ENCODE data around the gene SLC27A5.
"Not testable (repeated sequence)": the region's sequence is repeated elsewhere in the genome, so short reads cannot be mapped to it uniquely, and the experiment has no call there.

Gene SLC27A5

GRCh38 chr19:58484349-58484748 lies 27.4 kb downstream of the SLC27A5 start:
- DNase-seq, result not testable (repeated sequence)

GRCh38 chr19:58483776-58484175 lies 28.0 kb downstream of the SLC27A5 start:
- DNase-seq, result no peak

DNA sequence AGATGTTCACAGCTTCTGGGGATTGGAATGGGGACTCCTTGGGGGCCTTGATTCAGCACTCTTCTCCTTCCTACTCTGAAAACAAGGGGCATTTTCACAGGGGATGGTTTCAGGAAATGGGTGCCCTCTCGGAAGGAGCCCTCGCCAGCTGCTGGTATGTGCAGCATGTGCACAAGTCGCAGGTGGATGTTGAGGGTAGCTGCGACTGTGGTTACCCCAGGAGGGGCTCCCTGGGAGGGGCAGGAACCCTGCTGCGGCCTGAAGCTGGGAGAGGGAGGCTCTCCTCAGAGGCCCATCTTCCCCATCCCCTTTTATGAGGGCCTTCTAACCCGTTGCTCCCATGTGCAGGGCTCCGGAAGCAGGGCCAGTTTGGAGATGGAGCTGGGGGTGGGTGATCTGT lies 29.4 kb downstream of the SLC27A5 start:
- DNase-seq, result no peak

DNA sequence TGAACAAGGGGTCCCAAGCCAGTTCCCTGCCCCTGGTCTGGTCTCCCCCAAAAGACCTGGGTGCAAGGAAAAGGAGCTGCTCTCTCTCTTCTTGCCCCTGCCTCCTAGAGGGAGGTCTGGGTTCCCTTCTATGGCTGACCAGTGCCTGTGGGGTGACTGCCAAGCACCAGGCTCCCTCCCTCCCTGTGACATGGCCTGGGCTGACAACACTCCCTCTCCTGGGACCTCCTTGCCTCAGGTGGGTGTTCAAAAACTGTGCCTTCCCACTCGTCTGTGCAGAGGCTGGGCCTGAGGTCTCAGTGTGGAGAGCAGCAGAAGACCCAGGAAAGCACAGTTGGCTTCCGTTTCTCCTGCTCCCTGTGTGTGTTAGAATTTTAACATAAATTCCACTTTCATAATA lies 31.0 kb downstream of the SLC27A5 start:
- DNase-seq, result no peak

DNA sequence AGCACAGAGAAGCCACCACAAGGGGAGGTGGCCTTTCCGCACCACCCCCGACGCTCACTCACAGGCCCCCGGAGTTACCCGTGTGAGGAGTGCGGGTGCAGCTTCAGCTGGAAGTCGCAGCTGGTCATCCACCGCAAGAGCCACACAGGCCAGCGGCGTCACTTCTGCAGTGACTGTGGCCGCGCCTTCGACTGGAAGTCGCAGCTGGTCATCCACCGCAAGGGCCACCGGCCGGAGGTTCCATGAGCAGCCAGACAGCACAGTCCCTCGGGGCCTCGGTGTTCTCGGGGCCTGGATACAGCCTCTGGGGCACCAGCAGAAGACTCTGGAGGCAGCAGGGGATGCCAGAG lies 31.3 kb downstream of the SLC27A5 start:
- DNase-seq, result no peak

- DNase-seq, result no peak
Observed at GRCh38 chr19:58479736-58480480, 31.9 kb downstream of the SLC27A5 start.

DNA sequence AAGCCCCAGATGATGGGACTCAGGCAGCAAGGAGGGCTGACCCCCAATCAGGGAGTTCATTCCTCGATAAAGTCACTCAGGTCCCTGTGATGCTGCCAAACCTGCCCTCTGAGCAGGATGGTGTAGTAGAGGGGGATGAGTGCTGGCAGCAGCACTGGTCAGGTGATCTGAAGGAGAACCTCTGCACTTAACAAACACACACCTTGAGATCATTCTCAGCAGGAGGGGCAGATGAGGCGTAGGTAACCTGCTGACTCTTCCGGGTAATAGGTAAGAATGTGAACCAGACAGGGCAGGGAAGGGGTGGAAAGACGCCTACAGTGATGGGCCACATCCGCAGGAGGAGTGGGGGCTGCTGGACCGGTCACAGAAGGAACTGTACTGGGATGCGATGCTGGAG lies 32.5 kb downstream of the SLC27A5 start:
- no peak for DNase-seq

GRCh38 chr19:58477871-58478270 lies 33.9 kb downstream of the SLC27A5 start:
- no peak for DNase-seq

DNA sequence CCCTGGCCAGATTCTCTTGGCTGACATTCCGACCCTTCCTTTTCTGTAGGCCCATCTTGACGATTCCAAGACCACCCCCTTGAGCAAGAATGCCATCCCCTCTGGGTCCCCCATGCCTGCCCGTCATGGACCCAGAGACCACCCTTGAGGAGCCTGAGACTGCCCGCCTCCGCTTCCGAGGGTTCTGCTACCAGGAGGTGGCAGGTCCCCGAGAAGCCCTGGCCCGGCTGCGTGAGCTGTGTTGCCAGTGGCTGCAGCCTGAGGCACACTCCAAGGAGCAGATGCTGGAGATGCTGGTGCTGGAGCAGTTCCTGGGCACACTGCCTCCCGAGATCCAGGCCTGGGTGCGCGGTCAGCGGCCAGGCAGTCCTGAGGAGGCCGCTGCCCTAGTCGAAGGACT lies 34.7 kb downstream of the SLC27A5 start:
- DNase-seq, result no peak

DNA sequence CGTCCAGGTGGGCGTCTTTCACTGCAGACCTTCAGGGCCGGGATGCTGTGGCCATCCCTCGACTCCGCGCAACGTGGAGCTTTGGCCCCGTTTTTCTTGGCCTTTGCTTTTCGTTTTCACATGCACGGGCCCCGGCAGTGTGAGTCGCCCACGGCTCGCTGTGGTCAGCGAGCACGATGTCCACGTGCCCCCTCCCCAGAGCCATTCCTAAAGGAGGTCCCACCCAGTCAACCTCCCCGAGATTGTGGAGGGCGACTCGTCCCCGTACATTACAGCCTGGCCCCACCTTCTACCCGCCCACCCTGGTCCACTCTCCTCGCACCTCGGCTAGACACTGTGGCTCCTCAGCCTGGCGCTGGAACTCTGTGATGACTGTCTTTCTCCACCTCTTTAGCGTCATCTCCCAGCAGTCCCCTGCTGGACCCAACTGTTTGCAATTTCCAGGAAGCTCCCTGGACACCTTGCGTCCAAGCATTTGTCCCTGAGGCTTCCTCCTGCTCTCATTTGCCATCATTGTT lies 35.2 kb downstream of the SLC27A5 start:
- no peak for DNase-seq

DNA sequence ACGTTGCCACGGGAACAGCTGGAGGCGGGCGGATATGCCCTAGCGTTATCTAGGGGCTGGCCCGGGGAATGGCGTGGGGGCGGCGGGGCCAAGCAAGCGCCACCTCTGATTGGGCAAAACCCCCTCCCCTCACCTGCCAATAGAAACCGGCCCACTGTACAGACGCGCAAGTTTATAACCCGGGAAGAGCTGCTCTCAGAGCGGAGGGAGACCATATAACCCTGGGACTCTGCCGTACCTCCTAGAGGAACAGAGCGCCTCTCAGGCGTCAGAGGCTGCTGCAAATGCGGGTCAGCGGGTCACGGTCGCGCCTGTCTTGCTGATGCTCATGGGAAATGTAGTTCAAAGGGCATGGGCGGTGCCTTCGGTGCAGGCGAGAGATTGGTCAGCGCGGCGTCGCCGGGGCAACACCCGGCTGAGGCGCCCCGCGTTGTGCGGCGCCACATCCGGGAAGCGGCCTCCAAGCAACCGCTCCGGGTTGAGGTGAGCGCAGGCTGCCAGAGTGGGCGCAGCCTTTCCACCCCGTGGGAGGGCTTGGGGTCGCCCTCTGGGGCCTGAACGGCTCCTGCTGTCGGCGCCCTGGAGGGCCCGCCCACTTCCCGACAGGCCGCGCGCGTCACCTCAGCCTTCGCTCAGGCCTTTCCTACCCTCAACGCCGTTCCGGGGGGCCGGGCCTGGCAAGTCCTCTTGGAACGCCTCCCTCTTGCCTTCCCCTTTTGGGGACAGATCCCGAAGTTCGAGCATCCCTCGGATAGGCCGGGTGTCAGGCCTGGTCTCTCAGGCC lies 35.9 kb downstream of the SLC27A5 start, which contains the start of gene ZNF446:
ZNF446 (plus strand) TSS at position 639 of the 784 bp plus-strand sequence. CDS start 867 bp downstream, outside the sequence.
- DNase-seq, result peak; percentile 96

DNA sequence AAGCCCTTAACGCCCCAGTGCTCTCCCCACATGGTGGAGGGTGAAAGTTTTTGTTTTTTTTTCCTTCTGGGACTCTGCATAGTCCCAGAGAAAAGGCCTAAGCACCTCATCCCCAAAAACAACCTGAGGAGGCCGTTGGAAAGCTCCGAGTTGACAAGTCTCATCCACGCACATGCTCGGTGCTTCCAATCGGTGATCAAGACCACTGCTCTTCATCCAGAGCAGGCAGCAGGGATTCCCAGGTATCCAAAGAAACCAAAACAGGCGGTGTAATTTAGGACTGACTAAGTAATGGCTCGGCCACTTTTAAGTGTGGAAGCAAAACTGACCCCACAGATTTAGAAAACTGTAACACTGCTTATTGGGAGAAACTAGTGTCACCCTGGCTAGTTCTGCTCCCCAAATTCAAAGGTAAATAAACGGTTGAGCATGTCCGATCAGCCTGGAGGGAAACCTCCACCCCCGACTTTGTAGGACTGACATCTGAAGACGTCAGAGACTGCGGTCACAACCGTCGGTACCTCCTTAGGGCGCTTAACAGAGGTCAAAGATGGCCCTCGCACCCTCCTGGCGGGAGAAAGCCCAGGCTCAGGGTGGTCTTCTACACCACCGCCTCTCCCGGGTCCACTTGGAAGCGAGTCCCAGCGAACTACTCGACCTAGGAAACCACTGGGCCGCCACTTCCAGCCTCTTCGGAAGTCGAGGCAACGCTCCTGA lies 36.6 kb downstream of the SLC27A5 start:
- DNase-seq, result no peak

- DNase-seq, result no peak
Observed at GRCh38 chr19:58474291-58474996, 37.3 kb downstream of the SLC27A5 start.

- no peak for DNase-seq
Observed at GRCh38 chr19:58473775-58474174, 38.0 kb downstream of the SLC27A5 start.

GRCh38 chr19:58471736-58472135 lies 40.1 kb downstream of the SLC27A5 start:
- DNase-seq, result no peak

- DNase-seq, result not testable (repeated sequence)
Observed at GRCh38 chr19:58470837-58471543, 40.8 kb downstream of the SLC27A5 start.

DNA sequence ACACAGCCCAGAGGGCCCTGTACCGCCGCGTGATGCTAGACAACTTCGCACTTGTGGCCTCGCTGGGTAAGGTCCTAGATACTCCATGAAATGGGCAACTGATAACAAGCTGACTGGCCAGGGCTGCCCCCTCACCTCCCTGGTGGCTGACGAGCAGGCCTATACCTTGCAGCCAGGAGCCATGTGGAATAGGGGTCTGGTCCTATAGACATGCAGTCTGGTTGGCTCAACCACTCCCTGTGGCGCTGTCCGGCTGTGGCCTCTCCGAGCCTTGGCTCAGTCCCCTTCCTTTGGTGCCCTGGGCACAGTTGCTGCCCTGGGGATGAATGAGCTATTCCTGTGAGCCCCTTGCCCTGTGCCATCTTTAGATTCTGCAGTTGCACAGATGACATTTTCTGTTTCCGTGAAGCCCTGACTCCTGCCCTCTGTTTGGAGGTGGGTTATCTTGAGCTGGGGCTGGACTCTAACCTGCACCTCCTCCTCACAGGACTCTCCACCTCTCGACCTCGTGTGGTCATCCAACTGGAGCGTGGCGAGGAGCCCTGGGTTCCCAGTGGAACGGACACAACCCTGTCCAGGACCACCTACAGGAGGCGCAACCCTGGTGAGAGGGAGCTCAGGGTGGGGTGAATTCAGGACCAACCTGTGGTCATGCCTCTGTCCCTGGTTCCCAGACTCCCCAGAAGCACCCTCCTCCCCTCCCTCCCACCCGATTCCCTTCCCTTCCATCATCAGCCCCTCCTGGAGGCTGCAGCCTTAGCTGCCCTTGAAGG lies 42.4 kb downstream of the SLC27A5 start:
- no peak for DNase-seq

DNA sequence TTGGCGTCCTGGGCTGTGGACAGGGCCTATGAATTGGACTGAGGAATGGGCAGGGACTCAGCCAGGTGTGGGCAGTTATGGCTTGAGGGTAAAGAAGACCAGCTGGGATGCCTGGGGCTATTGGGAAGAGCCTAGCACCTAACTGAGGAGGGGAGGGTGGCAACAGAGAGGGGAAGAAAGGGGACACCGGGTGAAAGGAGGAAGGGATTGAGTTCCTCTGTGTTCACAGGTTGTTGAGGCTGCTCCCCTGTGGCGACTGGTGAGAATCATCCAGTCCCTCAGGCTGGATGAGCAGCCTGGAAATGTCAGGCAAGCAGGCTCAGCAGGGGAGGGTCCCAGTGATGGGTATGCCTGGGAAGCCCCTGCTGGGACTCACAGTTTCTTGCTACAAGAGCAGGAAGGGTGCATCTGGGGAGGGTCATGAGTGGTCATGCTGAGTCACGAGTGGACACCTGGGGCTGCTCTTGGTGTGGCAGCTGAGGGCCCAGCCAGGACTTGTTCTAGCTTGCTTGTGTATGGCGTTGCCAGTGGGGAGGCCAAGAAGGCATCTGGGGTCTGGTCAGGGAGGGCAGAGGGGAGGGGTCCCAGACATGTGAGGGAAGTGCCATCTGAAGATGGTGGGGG lies 43.5 kb downstream of the SLC27A5 start:
- no peak for DNase-seq

GRCh38 chr19:58466760-58467589 lies 44.8 kb downstream of the SLC27A5 start, which contains the start of gene ZNF324:
Gene ZNF324 (plus strand): TSS chr19:58467080. CDS start chr19:58469186, 2,106 bp downstream.
- DNase-seq, result peak; percentile 99

Measured in CD4-positive, alpha-beta T cell treated with Interleukin-17A for 4 hours (primary cell).